SH-SY5Y (cell line): Measurements from ENCODE around the gene URB2.

Experiments used
- GATA2 ChIP-seq: IDR thresholded peaks from 2 replicates; pipeline ENCODE4 v1.6.1; 2011; ENCODE audit warnings: mild to moderate bottlenecking, low read depth, low read length
- GATA3 ChIP-seq: IDR thresholded peaks from 2 replicates; pipeline ENCODE4 v1.6.1; 2011; ENCODE audit warnings: low read depth, mild to moderate bottlenecking, low read length, moderate library complexity

GRCh38 chr1:229709500-229710013, 83.5 kb downstream of the URB2 start:
- TF ChIP-seq GATA2: no peak
- no peak for TF ChIP-seq GATA3
